SK-N-SH (cell line): ENCODE measurements around the gene MYCBP. TPM values are rescaled to one million over a fixed set of nuclear protein-coding genes. Genes with fewer than 3 reads are reported as not detected.

Experiments used
- CTCF ChIA-PET: fragments of 300-600, 350-600 bp; formaldehyde crosslinking; extraction: SDS; loops from one replicate; lab custom pipeline; 2021; lab: Yijun Ruan, JAX
- POLR2A ChIA-PET: fragments of 350-600 bp; sonication (Branson Sonifier 250); formaldehyde crosslinking; extraction: SDS; loops from one replicate; lab custom pipeline; 2020; ENCODE audit warnings: antibody characterized with exemption, inconsistent platforms; lab: Yijun Ruan, JAX
- DNase-seq: peaks from one replicate; pipeline ENCODE4 v3.0.0; 2012
- H2AFZ ChIP-seq: fragments of 200-600 bp; sonication (generic); 2 replicates; pipeline ENCODE4 v1.8.1; 2016; ENCODE audit warnings: antibody characterized with exemption, mild to moderate bottlenecking, low read depth
- H3F3A ChIP-seq: fragments of 200-600 bp; sonication (generic); replicated peaks from 2 replicates; pipeline ENCODE3; 2016; ENCODE audit warnings: antibody characterized with exemption, mild to moderate bottlenecking; ENCODE audit not compliant: insufficient read depth
- H3K27ac ChIP-seq, 2 experiments: fragments of 200-500 bp in 1 of 2; fragments of 200-600 bp in 1 of 2; sonication (Bioruptor generic) in 1 of 2; sonication (generic), shearing (Covaris generic) in 1 of 2; 2 replicates each; pipeline versions ENCODE4 v1.5.1 to v1.6.1; 2014 to 2016; ENCODE audit warnings: low read depth in 2 of 2, inconsistent platforms in 1 of 2, low read length in 1 of 2, mild to moderate bottlenecking in 1 of 2, mixed read lengths in 1 of 2
- H3K27me3 ChIP-seq: fragments of 200-600 bp; sonication (generic), shearing (Covaris generic); 2 replicates; pipeline ENCODE4 v1.6.1; 2016; ENCODE audit warnings: mixed run types; ENCODE audit not compliant: insufficient read depth
- H3K36me3 ChIP-seq, 2 experiments: fragments of 200-500 bp in 1 of 2; fragments of 200-600 bp in 1 of 2; sonication (Bioruptor generic) in 1 of 2; sonication (generic) in 1 of 2; replicated peaks in 1 of 2; 2 replicates each; pipeline versions ENCODE3 to v1.5.1; 2014 to 2016; ENCODE audit warnings: low read length in 1 of 2, mild to moderate bottlenecking in 1 of 2; ENCODE audit not compliant: insufficient read depth in 2 of 2, control insufficient read depth in 1 of 2
- H3K4me1 ChIP-seq, 2 experiments: fragments of 200-500 bp in 1 of 2; fragments of 200-600 bp in 1 of 2; sonication (Bioruptor generic) in 1 of 2; sonication (generic), shearing (Covaris generic) in 1 of 2; 2 replicates each; pipeline versions ENCODE4 v1.5.1 to v1.6.1; 2014 to 2016; ENCODE audit warnings: low read depth in 1 of 2, low read length in 1 of 2, mixed run types in 1 of 2; ENCODE audit not compliant: insufficient read depth in 2 of 2, control insufficient read depth in 1 of 2
- H3K4me2 ChIP-seq: fragments of 200-600 bp; sonication (generic), shearing (Covaris generic); 2 replicates; pipeline ENCODE4 v1.6.1; 2017; ENCODE audit warnings: mixed run types
- H3K4me3 ChIP-seq, 2 experiments: fragments of 200-500 bp in 1 of 2; fragments of 200-600 bp in 1 of 2; sonication (Bioruptor generic) in 1 of 2; sonication (generic), shearing (Covaris generic) in 1 of 2; 2 replicates each; pipeline versions ENCODE4 v1.5.1 to v1.8.1; 2014 to 2016; ENCODE audit warnings: low read depth in 2 of 2, inconsistent platforms in 1 of 2, low read length in 1 of 2, mild to moderate bottlenecking in 1 of 2, mixed read lengths in 1 of 2, moderate library complexity in 1 of 2
- H3K79me2 ChIP-seq: fragments of 200-600 bp; sonication (generic); 2 replicates; pipeline ENCODE4 v1.8.1; 2017; ENCODE audit warnings: mild to moderate bottlenecking; ENCODE audit not compliant: insufficient read depth
- H3K9ac ChIP-seq: fragments of 200-600 bp; sonication (generic); 2 replicates; pipeline ENCODE4 v1.6.1; 2017; ENCODE audit warnings: mixed run types
- H3K9me2 ChIP-seq: fragments of 200-600 bp; sonication (generic); 2 replicates; pipeline ENCODE4 v1.6.1; 2017; ENCODE audit warnings: mixed run types
- H3K9me3 ChIP-seq: fragments of 200-600 bp; sonication (generic); 2 replicates; pipeline ENCODE4 v1.6.1; 2017; ENCODE audit warnings: mixed run types, mild to moderate bottlenecking, moderate library complexity
- H4K20me1 ChIP-seq: fragments of 200-600 bp; sonication (generic); 2 replicates; pipeline ENCODE4 v1.6.1; 2017; ENCODE audit warnings: mild to moderate bottlenecking, mixed run types; ENCODE audit not compliant: insufficient read depth
- CHD2 ChIP-seq: fragments of 150-350 bp; IDR thresholded peaks from 2 replicates; pipeline ENCODE4 v1.6.1; 2018; ENCODE audit warnings: low read length; ENCODE audit not compliant: partially characterized antibody
- ELF1 ChIP-seq: IDR thresholded peaks from 2 replicates; pipeline ENCODE4 v1.4.0; 2012
- EZH2phosphoT487 ChIP-seq: fragments of 200-600 bp; sonication (generic); IDR thresholded peaks from 2 replicates; pipeline ENCODE4 v1.6.1; 2017; ENCODE audit warnings: low read depth, mixed run types, mild to moderate bottlenecking, antibody characterized with exemption, moderate library complexity, borderline replicate concordance
- FOXJ3 ChIP-seq: sonication (generic); formaldehyde crosslinking; IDR thresholded peaks from 2 replicates; pipeline ENCODE4 v1.5.1; 2020; ENCODE audit warnings: mild to moderate bottlenecking, missing genetic modification reagents
- FOXM1 ChIP-seq: IDR thresholded peaks from 2 replicates; pipeline ENCODE4 v1.4.0; 2012; ENCODE audit warnings: low read depth, mild to moderate bottlenecking
- GABPA ChIP-seq: IDR thresholded peaks from 2 replicates; pipeline ENCODE4 v1.4.0; 2012; ENCODE audit warnings: low read depth, mild to moderate bottlenecking
- GATA2 ChIP-seq: sonication (generic); formaldehyde crosslinking; IDR thresholded peaks from 2 replicates; pipeline ENCODE4 v1.5.0; 2020; ENCODE audit warnings: mild to moderate bottlenecking, missing genetic modification reagents
- JUND ChIP-seq: IDR thresholded peaks from 2 replicates; pipeline ENCODE4 v1.4.0; 2012
- MXI1 ChIP-seq: IDR thresholded peaks from 2 replicates; pipeline ENCODE4 v1.6.1; 2012; ENCODE audit warnings: mild to moderate bottlenecking, low read depth, low read length, improper control_type of control experiment
- RAD21 ChIP-seq: IDR thresholded peaks from 2 replicates; pipeline ENCODE4 v1.6.1; 2012; ENCODE audit warnings: mild to moderate bottlenecking, low read length
- RCOR1 ChIP-seq: fragments of 150-350 bp; IDR thresholded peaks from 2 replicates; pipeline ENCODE4 v1.6.1; 2017; ENCODE audit warnings: antibody characterized with exemption, low read length
- RFX5 ChIP-seq: IDR thresholded peaks from 2 replicates; pipeline ENCODE4 v1.6.1; 2012; ENCODE audit warnings: mild to moderate bottlenecking, improper control_type of control experiment, low read length
- RXRA ChIP-seq: IDR thresholded peaks from 2 replicates; pipeline ENCODE4 v1.4.0; 2012; ENCODE audit warnings: low read depth, mild to moderate bottlenecking, borderline replicate concordance
- SIN3A ChIP-seq: IDR thresholded peaks from 2 replicates; pipeline ENCODE4 v1.6.1; 2012; ENCODE audit warnings: low read depth, mild to moderate bottlenecking, low read length, moderate library complexity, borderline replicate concordance
- SMC3 ChIP-seq: IDR thresholded peaks from 2 replicates; pipeline ENCODE4 v1.6.1; 2012; ENCODE audit warnings: low read depth, low read length, improper control_type of control experiment
- TAF1 ChIP-seq: IDR thresholded peaks from 2 replicates; pipeline ENCODE4 v1.6.1; 2012; ENCODE audit warnings: low read depth, mild to moderate bottlenecking, low read length, moderate library complexity, borderline replicate concordance
- TCF12 ChIP-seq: IDR thresholded peaks from 2 replicates; pipeline ENCODE4 v1.4.0; 2012
- TEAD4 ChIP-seq: IDR thresholded peaks from 2 replicates; pipeline ENCODE4 v1.4.0; 2012; ENCODE audit warnings: mild to moderate bottlenecking, borderline replicate concordance; ENCODE audit not compliant: insufficient read depth
- WGBS: methylation state at CpG from one replicate; pipeline ENCODE4 v1.1.6; 2017; ENCODE audit warnings: low lambda C conversion rate; 5-methylcytosine and 5-hydroxymethylcytosine counted together
- polyA plus RNA-seq, 3 experiments: library from polyadenylated mRNA; depleted of rRNA; stranded (reverse); fragments of >200 nt; gene quantifications; 2 replicates each; pipeline ENCODE4 v1.2.3, GENCODE V29; 2012
- TF ChIP-seq, protein P1 (sequence below): fragments of 150-350 bp; IDR thresholded peaks from 2 replicates; pipeline ENCODE4 v1.6.1; 2017; ENCODE audit warnings: antibody characterized with exemption, low read length, low read depth, borderline replicate concordance
- TF ChIP-seq, protein P2 (sequence below): IDR thresholded peaks from 2 replicates; pipeline ENCODE4 v1.4.0; 2012; ENCODE audit warnings: low read depth, borderline replicate concordance
- TF ChIP-seq, protein P3 (sequence below): IDR thresholded peaks from 2 replicates; pipeline ENCODE4 v1.4.0; 2012; ENCODE audit warnings: low read depth

Gene MYCBP
- polyA plus RNA-seq, 1 of the 3 experiments (the other 2 are of a cell fraction) = 16.0 TPM

DNA sequence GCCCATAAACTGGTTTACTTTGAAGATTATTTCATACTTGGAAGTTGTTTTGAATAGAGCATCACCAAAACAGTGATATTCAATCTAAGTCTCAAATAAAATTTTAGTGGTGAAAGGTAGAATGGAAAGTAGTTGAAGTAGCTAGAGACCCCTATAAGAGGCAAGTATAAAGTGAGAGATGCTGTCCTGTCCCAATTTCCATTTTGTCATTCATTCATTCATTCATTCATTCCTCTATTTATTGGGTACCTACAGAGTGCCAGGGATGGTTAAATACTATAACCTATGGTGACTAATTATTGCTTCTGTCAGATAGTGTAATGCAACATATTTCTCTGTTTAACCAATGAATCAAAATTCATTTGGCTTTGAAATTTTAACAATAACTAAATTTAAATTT, 46.3 kb downstream of the MYCBP start:
- H3K9ac ChIP-seq = no peak overlapping the region
- no peak for DNase-seq
- no peaks in the 10 kb centered on the region for H3F3A ChIP-seq
- H3K27me3 ChIP-seq = peaks cover 69% of the 10 kb centered on the region; the same call in 1 of the 2 replicates
- no peak overlapping the region for H2AFZ ChIP-seq
- ChIA-PET CTCF (interaction anchor here (1.1 to 7.2 kb wide), 4 partner anchors 6 to 10 kb away, joined by 3 to 58 read pairs (median 6); no protein-coding TSS in a partner anchor), POLR2A (no interaction called here)
- H3K36me3 ChIP-seq = no peaks in the 10 kb centered on the region
- no peaks in the 10 kb centered on the region for H3K4me1 ChIP-seq
- no peak overlapping the region for H3K4me3 ChIP-seq
- H3K4me2 ChIP-seq = no peak overlapping the region
- no peaks in the 10 kb centered on the region for H4K20me1 ChIP-seq
- H3K79me2 ChIP-seq = no peaks in the 10 kb centered on the region
- TF ChIP-seq GATA2 (CRISPR knock-in tag) (no peak), RCOR1 (no peak), EZH2phosphoT487 (no peak), RXRA (no peak), SMC3 (no peak), FOXM1 (no peak), TAF1 (no peak), CHD2 (no peak), SIN3A (no peak), ELF1 (no peak), RFX5 (no peak), JUND (no peak), TCF12 (no peak)
- TF ChIP-seq, protein P1, sequence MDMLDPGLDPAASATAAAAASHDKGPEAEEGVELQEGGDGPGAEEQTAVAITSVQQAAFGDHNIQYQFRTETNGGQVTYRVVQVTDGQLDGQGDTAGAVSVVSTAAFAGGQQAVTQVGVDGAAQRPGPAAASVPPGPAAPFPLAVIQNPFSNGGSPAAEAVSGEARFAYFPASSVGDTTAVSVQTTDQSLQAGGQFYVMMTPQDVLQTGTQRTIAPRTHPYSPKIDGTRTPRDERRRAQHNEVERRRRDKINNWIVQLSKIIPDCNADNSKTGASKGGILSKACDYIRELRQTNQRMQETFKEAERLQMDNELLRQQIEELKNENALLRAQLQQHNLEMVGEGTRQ = no peak
- TF ChIP-seq, all 33 proteins: peak for 0
- H3K27ac ChIP-seq = no peak overlapping the region
- H3K9me3 ChIP-seq = no peaks in the 10 kb centered on the region
- H3K9me2 ChIP-seq = no peaks in the 10 kb centered on the region

DNA sequence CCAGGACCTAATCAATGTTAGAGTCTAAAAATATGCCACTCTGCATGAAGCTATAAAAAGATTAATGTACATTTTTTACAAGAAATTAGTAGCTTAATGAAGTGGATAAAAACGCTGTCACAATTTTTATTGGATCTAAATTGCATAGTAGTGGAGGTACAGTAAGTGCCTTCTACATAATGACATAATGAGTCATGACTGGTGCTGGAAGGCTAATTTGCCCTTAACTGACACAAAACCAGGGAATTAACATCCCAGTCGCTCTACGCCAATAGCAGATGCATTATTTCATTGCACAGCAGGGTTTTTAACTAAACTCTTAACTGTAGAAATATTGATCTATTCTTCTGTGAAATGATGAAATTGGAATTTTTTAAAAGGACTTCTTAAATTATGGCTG, 46.9 kb downstream of the MYCBP start:
- Histone ChIP-seq H3K79me2 (no peaks in the 10 kb centered on the region), H3K9me2 (no peaks in the 10 kb centered on the region), H3K4me2 (no peak overlapping the region), H3K27ac (no peak overlapping the region), H3K9me3 (no peaks in the 10 kb centered on the region), H3K36me3 (no peaks in the 10 kb centered on the region), H3K4me3 (no peak overlapping the region), H4K20me1 (no peaks in the 10 kb centered on the region), H2AFZ (no peak overlapping the region), H3K27me3 (peaks cover 65% of the 10 kb centered on the region; the same call in 1 of the 2 replicates), H3F3A (no peaks in the 10 kb centered on the region), H3K9ac (no peak overlapping the region), H3K4me1 (no peaks in the 10 kb centered on the region)
- 13% methylated on average over 3 of the region's 3 CpGs for WGBS
- DNase-seq = no peak
- TF ChIP-seq, protein P2, sequence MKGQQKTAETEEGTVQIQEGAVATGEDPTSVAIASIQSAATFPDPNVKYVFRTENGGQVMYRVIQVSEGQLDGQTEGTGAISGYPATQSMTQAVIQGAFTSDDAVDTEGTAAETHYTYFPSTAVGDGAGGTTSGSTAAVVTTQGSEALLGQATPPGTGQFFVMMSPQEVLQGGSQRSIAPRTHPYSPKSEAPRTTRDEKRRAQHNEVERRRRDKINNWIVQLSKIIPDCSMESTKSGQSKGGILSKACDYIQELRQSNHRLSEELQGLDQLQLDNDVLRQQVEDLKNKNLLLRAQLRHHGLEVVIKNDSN = no peak
- TF ChIP-seq, protein P3, sequence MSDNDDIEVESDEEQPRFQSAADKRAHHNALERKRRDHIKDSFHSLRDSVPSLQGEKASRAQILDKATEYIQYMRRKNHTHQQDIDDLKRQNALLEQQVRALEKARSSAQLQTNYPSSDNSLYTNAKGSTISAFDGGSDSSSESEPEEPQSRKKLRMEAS = no peak
- TF ChIP-seq GABPA (no peak), MXI1 (no peak), RAD21 (no peak), TEAD4 (no peak), TAF1 (no peak), EZH2phosphoT487 (no peak), ELF1 (no peak), FOXJ3 (CRISPR knock-in tag) (no peak), SIN3A (no peak), RFX5 (no peak), JUND (no peak), RXRA (no peak)
- ChIA-PET POLR2A (no interaction called here), CTCF (interaction anchor here (1.3 to 7.2 kb wide), 2 partner anchors 7 to 9 kb away, joined by 3 to 58 read pairs; no protein-coding TSS in a partner anchor)
